ENCODE measurements around the gene TBX4. TPM values are rescaled to one million over a fixed set of nuclear protein-coding genes. Genes with fewer than 3 reads are reported as not detected.

TBX4 gene
- total and polyA plus RNA-seq, 2 of the 13 experiments (the other 11 are each of a cell fraction or from before 2014, with no cell fraction given): 0.11 to 1.1 TPM

GRCh38 chr17:61458000-61458399, 5.8 kb downstream of the TBX4 start (continued):
- TF ChIP-seq ZFP91 (CRISPR knock-in tag; IDR thresholded peaks at IDR 0.05; ENCODE audit: borderline replicate concordance) (no peak), CHCHD3 (CRISPR knock-in tag; IDR thresholded peaks at IDR 0.05) (no peak)

- 94% methylated on average over 5 of the region's 5 CpGs for WGBS (ENCODE audit: low lambda C conversion rate)
- H3K4me2 ChIP-seq (ENCODE audit: low read depth, low read length): no peak overlapping the region
- FAIRE-seq (peak; percentile 53), ATAC-seq (no peak), DNase-seq (ENCODE audit: low spot score) (no peak)
- H3K9me3 ChIP-seq (ENCODE audit: low read length): no peaks in the 10 kb centered on the region
- H3K27me3 ChIP-seq (ENCODE audit: control insufficient read depth in 1 of 2, insufficient read depth in 2 of 2, low read length in 2 of 2): no peaks in the 10 kb centered on the region
- no peaks in the 10 kb centered on the region for H3K36me3 ChIP-seq (replicated peaks in 1 of 2; ENCODE audit: control insufficient read depth in 1 of 2, insufficient read depth in 2 of 2, low read length in 2 of 2)
- no peak overlapping the region for H2AFZ ChIP-seq (ENCODE audit: low read length)
- H3K9ac ChIP-seq (ENCODE audit: insufficient read depth, low read depth, low read length): no peak overlapping the region
- no peaks in the 10 kb centered on the region for H3K79me2 ChIP-seq (ENCODE audit: insufficient read depth, low read length)
- ChIA-PET CTCF (ENCODE audit: low intra/inter-chr PET ratio, low total read pairs) (no interaction called here), POLR2A (no interaction called here)
- H4K20me1 ChIP-seq (ENCODE audit: insufficient read depth, low read length): no peaks in the 10 kb centered on the region
- H3K4me1 ChIP-seq (ENCODE audit: insufficient read depth, low read length): peaks cover 77% of the 10 kb centered on the region
- no peak overlapping the region for H3K4me3 ChIP-seq (replicated peaks in 1 of 3; ENCODE audit: insufficient read depth in 1 of 3, low read depth in 2 of 3, low read length in 3 of 3)
- TF ChIP-seq GMEB1 (CRISPR knock-in tag; IDR thresholded peaks at IDR 0.05; ENCODE audit: borderline replicate concordance) (no peak), SOX5 (CRISPR knock-in tag; IDR thresholded peaks at IDR 0.05; ENCODE audit: borderline replicate concordance) (0 out of 2 replicates have a peak, but pooled peaks have one; percentile 1)
- in situ Hi-C loops (cut with HindIII; ENCODE audit: extremely low pct_ligation_motif_present, low pct_unique_long_range_greater_than_20kb) (no loop called here), intact Hi-C loops (cut with micrococcal nuclease; ENCODE audit: unreplicated experiment) (loop anchor here (5.0 kb wide), 1 partner anchor 34 kb away; no protein-coding TSS in a partner anchor)
- BruUV-seq (replicated peaks): no TSS peak
- no peak overlapping the region for H3K27ac ChIP-seq (ENCODE audit: extremely low read length, insufficient read depth, low read length)
Measured at GRCh38 chr17:61458421-61459141, 6.4 kb downstream of the TBX4 start.

All from HepG2 (cell line).